Mucosa of gallbladder (tissue), 1 donor: Measurements from ENCODE around the gene ACTL9. TPM values are rescaled to one million over a fixed set of nuclear protein-coding genes. Genes with fewer than 3 reads are reported as not detected.

Experiments used
- total RNA-seq: library from RNA; stranded (reverse); gene quantifications from one replicate; pipeline ENCODE4 v1.2.1, GENCODE V29; 2021
- donor health status: DM: no; HTN: no; CAD: no.

ACTL9 gene
- total RNA-seq, 1 donor from 2014 or later = not detected

Other genes with a start within 250 kb of the ACTL9 start
- gene PRAM1, start 196.2 kb downstream of the ACTL9 start, total RNA-seq = 4.8 TPM
- gene ZNF414, start 184.6 kb downstream of the ACTL9 start, total RNA-seq = 32.8 TPM
- 47.2 TPM for gene MYO1F, start 121.4 kb downstream of the ACTL9 start, total RNA-seq
- 32.6 TPM for gene ADAMTS10, start 88.1 kb downstream of the ACTL9 start, total RNA-seq
- gene NFILZ, start 68.2 kb downstream of the ACTL9 start, total RNA-seq = not detected
- not detected for gene OR2Z1, start 22.8 kb upstream of the ACTL9 start, total RNA-seq
- 27.9 TPM for gene ZNF558, start 133.5 kb upstream of the ACTL9 start, total RNA-seq
- not detected for gene MBD3L1, start 133.6 kb upstream of the ACTL9 start, total RNA-seq